Activated B cell treated with CpG ODN at 0.5 μM for 24 hours (primary cell): Measurements from ENCODE around the gene TMEM100. TPM values are rescaled to one million over a fixed set of nuclear protein-coding genes. Genes with fewer than 3 reads are reported as not detected.

Experiments
- ATAC-seq: fragments of 200-7000 bp; cut with Tn5 transposase; one replicate; pipeline ENCODE4 v1.10.0; 2021; ENCODE audit warnings: low read depth, mild to moderate bottlenecking, moderate library complexity
- CTCF ChIA-PET: fragments of 350-600 bp; sonication (Branson Sonifier 250); formaldehyde crosslinking; loops from one replicate; lab custom pipeline; 2021; ENCODE audit warnings: antibody characterized with exemption; lab: Charles Lee
- POLR2A ChIA-PET: fragments of 350-600 bp; sonication (Branson Sonifier 250); formaldehyde crosslinking; loops from one replicate; lab custom pipeline; 2021; ENCODE audit warnings: antibody characterized with exemption; lab: Charles Lee
- DNase-seq: peaks from one replicate; pipeline ENCODE4 v3.0.0; 2022
- H3K27ac Mint-ChIP-seq: one replicate; pipeline ENCODE4 v1.8.0; 2020; ENCODE audit warnings: mixed read lengths
- H3K27me3 Mint-ChIP-seq: one replicate; pipeline ENCODE4 v1.8.0; 2021; ENCODE audit warnings: mixed read lengths
- H3K36me3 Mint-ChIP-seq: one replicate; pipeline ENCODE4 v1.8.0; 2021; ENCODE audit warnings: low read depth, mixed read lengths
- H3K4me1 Mint-ChIP-seq: one replicate; pipeline ENCODE4 v1.8.0; 2021; ENCODE audit warnings: mixed read lengths
- H3K4me3 Mint-ChIP-seq: one replicate; pipeline ENCODE4 v1.8.0; 2020; ENCODE audit warnings: mild to moderate bottlenecking, mixed read lengths
- H3K9me3 Mint-ChIP-seq: one replicate; pipeline ENCODE4 v1.8.0; 2020; ENCODE audit warnings: mixed read lengths
- intact Hi-C: fragments of 100-400 bp; cut with micrococcal nuclease; formaldehyde crosslinking; loops from one replicate; pipeline ENCODE4 v1.15.1; 2024
- total RNA-seq: library from RNA; stranded (reverse); gene quantifications from 2 replicates; pipeline ENCODE4 v1.2.3, GENCODE V29; 2022
- TF ChIP-seq, protein P1 (sequence below): fragments of 200-600 bp; IDR thresholded peaks from one replicate; pipeline ENCODE4 v1.8.0; 2022; ENCODE audit warnings: antibody characterized with exemption, mild to moderate bottlenecking

Gene TMEM100
- total RNA-seq, 1 donor from 2014 or later = not detected

DNA sequence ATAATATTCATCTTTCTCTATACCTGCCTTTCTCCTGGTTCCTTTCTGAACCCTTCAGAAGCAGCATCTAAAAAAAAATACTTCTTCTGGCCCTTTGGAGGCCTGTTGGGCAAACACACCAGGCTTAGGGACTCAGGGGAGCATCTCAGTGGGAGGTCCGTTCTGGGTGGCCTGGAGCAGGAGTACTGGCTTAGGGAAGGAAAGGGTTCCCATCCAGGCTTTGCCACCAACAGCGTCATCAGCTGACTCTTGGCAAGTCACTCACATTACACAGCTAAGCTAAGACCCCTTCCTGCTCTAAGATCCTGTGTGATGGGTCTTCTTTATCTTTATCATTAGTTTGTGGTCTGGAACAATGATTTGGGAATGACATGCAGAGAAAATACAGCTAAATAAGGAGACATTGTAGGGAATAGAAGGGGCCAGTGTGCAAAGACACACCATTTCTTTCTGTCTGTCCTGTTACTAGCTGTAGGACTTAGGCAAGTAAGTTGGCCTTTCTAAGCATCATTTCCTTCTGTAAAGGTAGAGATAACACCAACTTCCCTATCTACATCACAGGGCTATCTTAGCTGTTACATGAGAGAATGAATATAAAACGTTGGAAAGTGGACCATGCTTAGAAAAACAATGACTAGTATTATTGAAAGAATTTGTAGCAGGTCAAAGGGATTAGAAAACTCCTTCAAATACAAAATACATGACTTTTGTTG is 38.1 kb upstream of the TMEM100 start:
- Mint-ChIP-seq H3K36me3 (no peaks in the 10 kb centered on the region), H3K4me1 (peaks cover 6% of the 10 kb centered on the region), H3K27ac (no peak overlapping the region), H3K9me3 (no peaks in the 10 kb centered on the region), H3K27me3 (no peaks in the 10 kb centered on the region), H3K4me3 (no peak overlapping the region)
- no peak for ATAC-seq
- ChIA-PET CTCF (interaction anchor here (1.2 kb wide), 1 partner anchor 9 kb away, joined by 5 read pairs; no protein-coding TSS in a partner anchor), POLR2A (no interaction called here)
- DNase-seq = no peak
- TF ChIP-seq, protein P1, sequence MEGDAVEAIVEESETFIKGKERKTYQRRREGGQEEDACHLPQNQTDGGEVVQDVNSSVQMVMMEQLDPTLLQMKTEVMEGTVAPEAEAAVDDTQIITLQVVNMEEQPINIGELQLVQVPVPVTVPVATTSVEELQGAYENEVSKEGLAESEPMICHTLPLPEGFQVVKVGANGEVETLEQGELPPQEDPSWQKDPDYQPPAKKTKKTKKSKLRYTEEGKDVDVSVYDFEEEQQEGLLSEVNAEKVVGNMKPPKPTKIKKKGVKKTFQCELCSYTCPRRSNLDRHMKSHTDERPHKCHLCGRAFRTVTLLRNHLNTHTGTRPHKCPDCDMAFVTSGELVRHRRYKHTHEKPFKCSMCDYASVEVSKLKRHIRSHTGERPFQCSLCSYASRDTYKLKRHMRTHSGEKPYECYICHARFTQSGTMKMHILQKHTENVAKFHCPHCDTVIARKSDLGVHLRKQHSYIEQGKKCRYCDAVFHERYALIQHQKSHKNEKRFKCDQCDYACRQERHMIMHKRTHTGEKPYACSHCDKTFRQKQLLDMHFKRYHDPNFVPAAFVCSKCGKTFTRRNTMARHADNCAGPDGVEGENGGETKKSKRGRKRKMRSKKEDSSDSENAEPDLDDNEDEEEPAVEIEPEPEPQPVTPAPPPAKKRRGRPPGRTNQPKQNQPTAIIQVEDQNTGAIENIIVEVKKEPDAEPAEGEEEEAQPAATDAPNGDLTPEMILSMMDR = no peak
- intact Hi-C loops = no loop called here

DNA sequence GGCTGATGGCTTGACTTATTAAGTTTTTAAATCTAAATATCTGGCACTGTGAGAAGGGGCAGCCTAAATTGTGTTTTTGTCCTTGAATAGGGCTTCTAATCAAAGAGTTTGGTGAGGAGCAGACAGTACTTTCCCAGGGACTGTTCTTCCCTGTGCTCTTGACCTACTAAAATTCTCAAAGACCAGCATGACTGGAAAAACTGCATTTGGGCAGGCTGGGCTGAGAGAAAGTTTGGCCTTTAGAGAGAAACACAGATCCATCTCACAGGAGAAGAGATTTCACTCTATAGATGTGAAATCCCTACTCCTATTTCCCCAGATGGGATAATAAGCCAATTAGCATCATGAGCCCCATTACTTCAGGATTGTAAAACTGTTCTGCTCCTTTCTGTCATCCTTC is 35.5 kb upstream of the TMEM100 start:
- intact Hi-C loops = loop anchor here (10.0 kb wide), 2 partner anchors 333 to 493 kb away; partner anchors contain the start of genes HLF and MMD
- DNase-seq (no peak), ATAC-seq (no peak)
- Mint-ChIP-seq H3K27me3 (no peaks in the 10 kb centered on the region), H3K9me3 (no peaks in the 10 kb centered on the region), H3K4me3 (no peak overlapping the region), H3K27ac (no peak overlapping the region), H3K36me3 (no peaks in the 10 kb centered on the region), H3K4me1 (peaks cover 2% of the 10 kb centered on the region)
- CTCF ChIA-PET = no interaction called here
- POLR2A ChIA-PET = no interaction called here
- TF ChIP-seq, protein P1 = no peak

DNA sequence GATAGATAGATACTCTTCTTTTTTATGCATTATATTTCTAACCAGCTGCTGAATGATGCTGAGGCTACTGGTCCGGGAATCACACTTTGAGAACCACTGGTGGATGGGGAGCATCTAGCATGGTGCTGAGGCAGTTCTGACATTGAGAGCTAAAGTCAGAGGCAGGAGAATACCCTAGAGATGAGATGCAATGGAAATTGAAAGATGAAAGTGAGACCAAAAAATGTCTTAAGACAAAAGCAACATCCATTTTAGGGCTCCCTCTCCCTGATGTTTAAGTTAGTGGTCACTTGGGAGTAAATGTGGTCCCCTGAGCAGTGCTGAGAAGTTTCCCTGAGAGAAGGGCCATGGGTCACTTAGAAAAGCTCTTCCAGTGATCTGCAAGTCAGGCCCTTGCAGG is 35.0 kb upstream of the TMEM100 start:
- TF ChIP-seq, protein P1 = no peak
- DNase-seq = no peak
- Mint-ChIP-seq H3K36me3 (no peaks in the 10 kb centered on the region), H3K27ac (no peak overlapping the region), H3K27me3 (no peaks in the 10 kb centered on the region), H3K4me1 (peaks cover 2% of the 10 kb centered on the region), H3K4me3 (no peak overlapping the region), H3K9me3 (no peaks in the 10 kb centered on the region)
- ChIA-PET POLR2A (no interaction called here), CTCF (no interaction called here)
- ATAC-seq = no peak
- intact Hi-C loops = loop anchor here (10.0 kb wide), 2 partner anchors 333 to 493 kb away; partner anchors contain the start of genes HLF and MMD

DNA sequence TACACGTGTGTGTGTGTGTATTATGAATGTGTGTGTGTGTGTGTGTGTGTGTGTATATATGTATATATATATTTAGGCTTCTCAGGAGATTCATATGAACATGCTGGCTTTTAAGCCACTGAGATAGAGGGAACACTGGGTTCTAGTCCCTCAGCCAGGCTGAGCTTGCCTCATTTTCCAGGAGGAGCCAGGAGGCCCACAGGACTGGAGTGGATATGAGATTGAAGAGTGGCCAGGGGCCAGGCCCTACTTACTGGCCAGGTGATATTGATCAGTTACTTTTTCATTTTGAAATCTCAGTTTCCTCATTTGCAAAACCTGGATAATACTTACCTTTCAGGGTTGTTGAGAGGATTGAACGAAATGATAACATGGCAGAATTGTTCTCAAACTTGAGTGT is 34.0 kb upstream of the TMEM100 start:
- intact Hi-C loops = loop anchor here (10.0 kb wide), 2 partner anchors 332 to 492 kb away; partner anchors contain the start of genes HLF and MMD
- CTCF ChIA-PET = no interaction called here
- ATAC-seq = no peak
- H3K9me3 Mint-ChIP-seq = no peaks in the 10 kb centered on the region
- H3K4me1 Mint-ChIP-seq = peaks cover 7% of the 10 kb centered on the region
- POLR2A ChIA-PET = no interaction called here
- no peak for DNase-seq
- H3K4me3 Mint-ChIP-seq = no peak overlapping the region
- no peaks in the 10 kb centered on the region for H3K27me3 Mint-ChIP-seq
- TF ChIP-seq, protein P1 = no peak
- H3K36me3 Mint-ChIP-seq = no peaks in the 10 kb centered on the region
- H3K27ac Mint-ChIP-seq = no peak overlapping the region

DNA sequence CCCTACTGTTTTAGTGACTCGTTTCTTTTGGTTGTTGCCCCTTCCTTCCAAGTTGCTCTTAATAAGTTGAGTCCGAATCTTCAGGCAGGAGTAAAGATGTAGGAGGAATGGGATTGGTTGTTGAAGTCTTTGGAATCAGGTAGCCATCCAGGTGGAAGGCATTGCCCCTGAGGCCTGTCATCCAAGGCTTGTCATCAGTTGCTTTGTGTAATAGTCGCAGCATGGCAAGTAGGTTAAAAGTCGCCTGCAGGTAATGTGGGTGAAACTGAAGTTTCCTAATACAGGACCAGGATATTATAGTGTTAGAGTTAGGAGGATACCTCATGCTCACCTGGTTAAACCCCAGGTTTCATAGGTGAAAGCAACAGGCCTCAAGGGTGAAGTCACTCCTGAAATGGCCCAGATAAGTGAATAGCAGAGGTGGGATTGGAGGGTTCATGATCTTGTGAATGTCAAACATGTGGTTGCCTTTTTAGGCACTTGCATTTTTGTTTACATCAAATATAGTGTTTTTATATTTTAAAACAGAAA is 29.1 kb upstream of the TMEM100 start:
- TF ChIP-seq, protein P1 = no peak
- ChIA-PET CTCF (interaction anchor here (0.7 to 2.2 kb wide), 2 partner anchors 17 to 27 kb away, joined by 3 to 9 read pairs; no protein-coding TSS in a partner anchor), POLR2A (no interaction called here)
- ATAC-seq (no peak), DNase-seq (no peak)
- Mint-ChIP-seq H3K4me3 (peak overlapping the region; percentile 84), H3K27ac (no peak overlapping the region), H3K36me3 (no peaks in the 10 kb centered on the region), H3K27me3 (peaks cover 2% of the 10 kb centered on the region), H3K9me3 (no peaks in the 10 kb centered on the region), H3K4me1 (peaks cover 15% of the 10 kb centered on the region)
- intact Hi-C loops = loop anchor here (1.0 to 10.0 kb wide), 4 partner anchors 174 to 784 kb away; partner anchors contain the start of genes COX11, HLF, MMD and STXBP4
